Measurements from ENCODE around the gene ZYX.
"Not testable (repeated sequence)": the region's sequence is repeated elsewhere in the genome, so short reads cannot be mapped to it uniquely, and the experiment has no call there.

ZYX gene

GRCh38 chr7:143417734-143418383 lies 36.7 kb downstream of the ZYX start:
- no peak for DNase-seq

- no peak for DNase-seq
Observed at GRCh38 chr7:143418681-143419458, 37.7 kb downstream of the ZYX start.

GRCh38 chr7:143419880-143420279 lies 38.7 kb downstream of the ZYX start:
- DNase-seq: no peak

- DNase-seq: not testable (repeated sequence)
Observed at GRCh38 chr7:143420624-143421023, 39.5 kb downstream of the ZYX start.

- DNase-seq: no peak
Observed at GRCh38 chr7:143422033-143422432, 40.9 kb downstream of the ZYX start.

- not testable (repeated sequence) for DNase-seq
Observed at GRCh38 chr7:143424476-143424875, 43.3 kb downstream of the ZYX start.

GRCh38 chr7:143426479-143427142 lies 45.5 kb downstream of the ZYX start:
- no peak for DNase-seq

GRCh38 chr7:143429770-143430698 lies 48.9 kb downstream of the ZYX start:
- no peak for DNase-seq

- DNase-seq: no peak
Observed at GRCh38 chr7:143431109-143431508, 50.0 kb downstream of the ZYX start.

- DNase-seq: no peak
Observed at GRCh38 chr7:143433759-143434158, 52.6 kb downstream of the ZYX start.

- DNase-seq: no peak
Observed at GRCh38 chr7:143434660-143435059, 53.5 kb downstream of the ZYX start.

GRCh38 chr7:143435266-143435665 lies 54.1 kb downstream of the ZYX start:
- no peak for DNase-seq

- no peak for DNase-seq
Observed at GRCh38 chr7:143436325-143436946, 55.3 kb downstream of the ZYX start.

GRCh38 chr7:143437578-143437977 lies 56.4 kb downstream of the ZYX start:
- DNase-seq: no peak

- no peak for DNase-seq
Observed at GRCh38 chr7:143439866-143440265, 58.7 kb downstream of the ZYX start.
